Hepatocyte (in vitro differentiated cells): ENCODE results near the gene WASHC2A. TPM values are rescaled to one million over a fixed set of nuclear protein-coding genes. Genes with fewer than 3 reads are reported as not detected.
"Not testable (repeated sequence)": the region's sequence is repeated elsewhere in the genome, so short reads cannot be mapped to it uniquely, and the experiment has no call there.

Experiments
- DNase-seq: peaks from one replicate; pipeline ENCODE4 v3.0.0-alpha.2; 2016; ENCODE audit warnings: low spot score
- H2AFZ ChIP-seq: fragments of 200-600 bp; sonication (generic); 2 replicates; pipeline ENCODE4 v1.6.0; 2016; ENCODE audit warnings: antibody characterized with exemption, mild to moderate bottlenecking
- H3K27ac ChIP-seq: fragments of 200-600 bp; sonication (generic); 2 replicates; pipeline ENCODE4 v1.5.1; 2016; ENCODE audit warnings: mild to moderate bottlenecking
- H3K27me3 ChIP-seq: fragments of 200-600 bp; sonication (generic); 2 replicates; pipeline ENCODE4 v1.6.1; 2016
- H3K36me3 ChIP-seq: fragments of 200-600 bp; sonication (generic); replicated peaks from 2 replicates; pipeline ENCODE4 v1.5.1; 2016; ENCODE audit warnings: low read depth; ENCODE audit not compliant: insufficient read depth
- H3K4me1 ChIP-seq: fragments of 200-600 bp; sonication (generic); 2 replicates; pipeline ENCODE4 v1.5.1; 2016; ENCODE audit warnings: mild to moderate bottlenecking, moderate library complexity; ENCODE audit not compliant: insufficient read depth
- H3K4me2 ChIP-seq: fragments of 200-600 bp; sonication (generic); 2 replicates; pipeline ENCODE4 v1.6.0; 2016
- H3K4me3 ChIP-seq: fragments of 200-600 bp; sonication (generic); 2 replicates; pipeline ENCODE4 v1.5.1; 2016; ENCODE audit warnings: mild to moderate bottlenecking
- H3K79me2 ChIP-seq: fragments of 200-600 bp; sonication (generic); 2 replicates; pipeline ENCODE4 v1.6.0; 2017; ENCODE audit warnings: mild to moderate bottlenecking
- H3K9me2 ChIP-seq: fragments of 200-600 bp; sonication (generic); replicated peaks from 2 replicates; pipeline ENCODE4 v1.6.0; 2017; ENCODE audit warnings: mild to moderate bottlenecking; ENCODE audit not compliant: insufficient read depth
- H3K9me3 ChIP-seq: fragments of 200-600 bp; sonication (generic); 2 replicates; pipeline ENCODE4 v1.5.1; 2016; ENCODE audit warnings: low read depth, mild to moderate bottlenecking
- H4K20me1 ChIP-seq: fragments of 200-600 bp; sonication (generic); 2 replicates; pipeline ENCODE4 v1.6.0; 2016; ENCODE audit warnings: mild to moderate bottlenecking; ENCODE audit not compliant: insufficient read depth, poor library complexity, severe bottlenecking
- CTCF ChIP-seq: fragments of 200-600 bp; sonication (generic); IDR thresholded peaks from 2 replicates; pipeline ENCODE4 v1.5.1; 2016; ENCODE audit warnings: antibody characterized with exemption, mild to moderate bottlenecking; ENCODE audit not compliant: poor library complexity
- EZH2 ChIP-seq: fragments of 200-600 bp; sonication (generic); IDR thresholded peaks from 2 replicates; pipeline ENCODE4 v1.6.1; 2016; ENCODE audit warnings: antibody characterized with exemption, mild to moderate bottlenecking, borderline replicate concordance
- EZH2phosphoT487 ChIP-seq: fragments of 200-600 bp; sonication (generic); IDR thresholded peaks from one replicate; pipeline ENCODE4 v1.6.1; 2018; ENCODE audit warnings: antibody characterized with exemption, mild to moderate bottlenecking, low read depth, moderate library complexity; ENCODE audit not compliant: unreplicated experiment, severe bottlenecking
- WGBS: methylation state at CpG from one replicate; pipeline ENCODE4 v1.1.6; 2016; ENCODE audit warnings: low lambda C conversion rate; ENCODE audit errors: missing lambda C conversion rate; 5-methylcytosine and 5-hydroxymethylcytosine counted together
- polyA plus RNA-seq: library from polyadenylated mRNA; unstranded; fragments of >200 nt; fragmentation: Nextera tagmentation; extraction: Ambion mirVana; gene quantifications from 2 replicates; pipeline ENCODE4 v1.2.1, GENCODE V29; 2016
- total RNA-seq: library from RNA; depleted of rRNA; stranded (reverse); fragments of >200 nt; gene quantifications from 2 replicates; pipeline ENCODE4 v1.2.3, GENCODE V29; 2014

Gene WASHC2A
- total and polyA plus RNA-seq, 2 experiments from 2014 or later = 31.9 to 35.5 TPM

GRCh38 chr10:50025627-50026026 is 42.1 kb upstream of the WASHC2A start:
- H3K4me2 ChIP-seq = no peak overlapping the region
- H3K36me3 ChIP-seq = no peaks in the 10 kb centered on the region
- no peaks in the 10 kb centered on the region for H4K20me1 ChIP-seq
- H3K79me2 ChIP-seq = no peaks in the 10 kb centered on the region
- WGBS = 92% methylated on average over 14 of the region's 14 CpGs
- DNase-seq = no peak
- no peak for TF ChIP-seq CTCF
- no peak for TF ChIP-seq EZH2
- no peaks in the 10 kb centered on the region for H3K27me3 ChIP-seq
- H3K27ac ChIP-seq = no peak overlapping the region
- no peaks in the 10 kb centered on the region for H3K9me3 ChIP-seq
- H3K9me2 ChIP-seq = no peaks in the 10 kb centered on the region
- H3K4me3 ChIP-seq = no peak overlapping the region
- H3K4me1 ChIP-seq = no peaks in the 10 kb centered on the region
- H2AFZ ChIP-seq = no peak overlapping the region

GRCh38 chr10:50027195-50027594 is 40.6 kb upstream of the WASHC2A start:
- no peak for TF ChIP-seq EZH2phosphoT487
- TF ChIP-seq CTCF = no peak
- TF ChIP-seq EZH2 = no peak
- no peak overlapping the region for H2AFZ ChIP-seq

DNA sequence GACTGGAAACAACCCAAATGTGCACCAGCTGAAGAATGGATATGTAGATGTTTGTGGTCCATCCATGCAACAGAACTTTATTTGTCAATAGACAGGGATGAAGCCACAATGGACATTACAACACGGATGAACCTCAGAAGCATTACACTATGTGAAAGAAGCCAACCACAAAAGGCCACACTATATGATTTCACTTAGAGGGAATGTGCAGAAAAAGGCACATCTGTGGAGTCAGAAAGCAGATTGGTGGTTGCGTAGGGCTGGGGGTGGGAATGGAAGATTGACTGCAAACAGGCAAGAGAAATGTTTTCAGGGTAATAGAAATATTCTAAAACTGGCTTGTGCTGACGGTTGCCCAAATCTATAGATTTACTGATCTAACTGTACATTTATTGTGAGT is 34.3 kb upstream of the WASHC2A start:
- H3K27ac ChIP-seq = no peak overlapping the region
- H3K27me3 ChIP-seq = no peaks in the 10 kb centered on the region
- H3K4me3 ChIP-seq = no peak overlapping the region
- no peak for DNase-seq
- no peaks in the 10 kb centered on the region for H3K9me2 ChIP-seq
- H4K20me1 ChIP-seq = no peaks in the 10 kb centered on the region
- 64% methylated on average over 3 of the region's 3 CpGs for WGBS
- no peak overlapping the region for H2AFZ ChIP-seq
- H3K36me3 ChIP-seq = no peaks in the 10 kb centered on the region
- H3K9me3 ChIP-seq = no peaks in the 10 kb centered on the region
- no peaks in the 10 kb centered on the region for H3K79me2 ChIP-seq
- H3K4me1 ChIP-seq = no peaks in the 10 kb centered on the region
- TF ChIP-seq EZH2 = no peak
- no peak for TF ChIP-seq CTCF
- TF ChIP-seq EZH2phosphoT487 = no peak
- H3K4me2 ChIP-seq = no peak overlapping the region

More at GRCh38 chr10:50027195-50027594, 40.6 kb upstream of the WASHC2A start:
- no peak overlapping the region for H3K27ac ChIP-seq
- no peaks in the 10 kb centered on the region for H4K20me1 ChIP-seq
- H3K36me3 ChIP-seq = no peaks in the 10 kb centered on the region
- no peak overlapping the region for H3K4me2 ChIP-seq
- no peaks in the 10 kb centered on the region for H3K4me1 ChIP-seq
- no peak overlapping the region for H3K4me3 ChIP-seq
- no peaks in the 10 kb centered on the region for H3K27me3 ChIP-seq
- 97% methylated on average over 13 of the region's 13 CpGs for WGBS
- no peaks in the 10 kb centered on the region for H3K79me2 ChIP-seq
- no peaks in the 10 kb centered on the region for H3K9me3 ChIP-seq
- no peak for DNase-seq
- H3K9me2 ChIP-seq = no peaks in the 10 kb centered on the region

DNA sequence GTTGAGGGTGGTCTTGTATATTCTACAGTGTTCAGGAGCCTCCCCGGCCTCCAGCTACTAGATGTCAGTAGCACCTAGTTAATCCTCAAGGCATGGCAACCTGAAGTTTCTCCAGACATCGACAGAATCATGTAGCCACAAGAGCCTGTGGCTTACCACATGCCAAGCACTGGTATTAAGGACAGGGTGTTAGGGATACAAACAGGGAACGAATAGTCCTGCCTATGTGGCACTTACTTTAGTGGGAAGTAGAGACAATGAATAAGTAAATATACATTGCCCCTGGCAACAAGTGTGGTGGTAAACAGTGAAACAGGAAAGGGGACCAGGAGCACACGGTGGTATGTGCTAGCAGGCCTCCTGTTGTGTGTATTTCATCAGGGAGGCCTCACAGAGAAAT is 32.4 kb upstream of the WASHC2A start:
- not testable (repeated sequence) for H3K4me3 ChIP-seq, H3K9me3 ChIP-seq
- 33% methylated on average over 3 of the region's 4 CpGs for whole genome bisulfite sequencing

More for the DNA sequence above, 32.4 kb upstream of the WASHC2A start:
- DNase-seq, H3K27me3 ChIP-seq, H3K79me2 ChIP-seq, H3K4me1 ChIP-seq, H3K4me2 ChIP-seq, H3K36me3 ChIP-seq, H3K9me2 ChIP-seq, H4K20me1 ChIP-seq, H2AFZ ChIP-seq, H3K27ac ChIP-seq: not testable (repeated sequence)
